Endothelial cell (in vitro differentiated cells): ENCODE results near the gene SLC38A7. TPM values are rescaled to one million over a fixed set of nuclear protein-coding genes. Genes with fewer than 3 reads are reported as not detected.
A peak's percentile ranks its signal among the peaks of the same experiment; 100 is the strongest.
"Not testable (repeated sequence)": the region's sequence is repeated elsewhere in the genome, so short reads cannot be mapped to it uniquely, and the experiment has no call there.

Experiments
- DNase-seq: peaks from one replicate; pipeline ENCODE4 v3.0.0; 2021; ENCODE audit warnings: low spot score
- H3K27ac Mint-ChIP-seq: one replicate; pipeline ENCODE4 v1.8.0; 2021; ENCODE audit warnings: mixed read lengths, inconsistent platforms; ENCODE audit not compliant: unreplicated experiment
- H3K27me3 Mint-ChIP-seq: one replicate; pipeline ENCODE4 v1.8.0; 2021; ENCODE audit warnings: mild to moderate bottlenecking, moderate library complexity, mixed read lengths, inconsistent platforms; ENCODE audit not compliant: unreplicated experiment
- H3K36me3 Mint-ChIP-seq: one replicate; pipeline ENCODE4 v1.8.0; 2021; ENCODE audit warnings: mild to moderate bottlenecking, low read depth, mixed read lengths, inconsistent platforms; ENCODE audit not compliant: unreplicated experiment
- H3K4me1 Mint-ChIP-seq: one replicate; pipeline ENCODE4 v1.8.0; 2021; ENCODE audit warnings: mild to moderate bottlenecking, mixed read lengths, inconsistent platforms; ENCODE audit not compliant: unreplicated experiment
- H3K4me3 Mint-ChIP-seq: one replicate; pipeline ENCODE4 v1.8.0; 2021; ENCODE audit warnings: mild to moderate bottlenecking, mixed read lengths, inconsistent platforms; ENCODE audit not compliant: unreplicated experiment
- H3K9me3 Mint-ChIP-seq: one replicate; pipeline ENCODE4 v1.8.0; 2021; ENCODE audit warnings: mixed read lengths, inconsistent platforms; ENCODE audit not compliant: unreplicated experiment
- CTCF ChIP-seq: fragments of 200-600 bp; sonication (generic); IDR thresholded peaks from one replicate; pipeline ENCODE4 v1.5.0; 2021; ENCODE audit warnings: antibody characterized with exemption; ENCODE audit not compliant: unreplicated experiment
- total RNA-seq: library from RNA; stranded (reverse); fragmentation: NEBNext Ultra II Directional; extraction: Animal tissue kit (Norgen Biotek cat#: 25700); gene quantifications from one replicate; pipeline ENCODE4 v1.2.1, GENCODE V29; 2021; ENCODE audit not compliant: unreplicated experiment

SLC38A7 gene
- total RNA-seq, 1 donor from 2014 or later = 56.7 TPM

GRCh38 chr16:58665200-58665599, 19.4 kb downstream of the SLC38A7 start:
- Mint-ChIP-seq H3K27ac (no peak overlapping the region), H3K36me3 (peaks cover 22% of the 10 kb centered on the region), H3K4me3 (no peak overlapping the region), H3K9me3 (no peaks in the 10 kb centered on the region), H3K27me3 (peaks cover 7% of the 10 kb centered on the region), H3K4me1 (peaks cover 3% of the 10 kb centered on the region)
- TF ChIP-seq CTCF = no peak
- DNase-seq = no peak

- peak; percentile 48 for DNase-seq
- Mint-ChIP-seq H3K4me1 (peaks cover 3% of the 10 kb centered on the region), H3K9me3 (no peaks in the 10 kb centered on the region), H3K27me3 (peaks cover 8% of the 10 kb centered on the region), H3K36me3 (peaks cover 7% of the 10 kb centered on the region), H3K27ac (peak overlapping the region; percentile 64), H3K4me3 (no peak overlapping the region)
- peak; percentile 39 for TF ChIP-seq CTCF
Measured at GRCh38 chr16:58661199-58661830, 23.3 kb downstream of the SLC38A7 start.

DNA sequence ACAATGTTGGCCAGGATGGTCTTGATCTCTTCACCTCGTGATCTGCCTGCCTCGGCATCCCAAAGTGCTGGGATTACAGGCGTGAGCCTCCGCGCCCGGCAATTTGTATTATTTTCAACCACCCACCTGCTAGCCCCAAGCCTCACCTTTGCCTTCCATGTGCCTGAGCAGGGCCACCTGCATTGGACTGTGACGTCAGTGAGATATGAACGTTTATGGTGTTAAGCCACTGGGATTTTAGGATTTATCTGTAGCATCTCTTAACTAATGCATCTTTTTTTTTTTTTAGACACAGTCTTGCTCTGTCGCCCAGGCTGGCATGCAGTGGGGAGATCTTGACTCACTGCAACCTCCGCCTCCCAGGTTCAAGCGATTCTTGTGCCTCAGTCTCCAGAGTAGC, 24.7 kb downstream of the SLC38A7 start:
- not testable (repeated sequence) for DNase-seq, H3K27me3 Mint-ChIP-seq, H3K27ac Mint-ChIP-seq, H3K4me1 Mint-ChIP-seq, H3K4me3 Mint-ChIP-seq, H3K9me3 Mint-ChIP-seq, H3K36me3 Mint-ChIP-seq

DNA sequence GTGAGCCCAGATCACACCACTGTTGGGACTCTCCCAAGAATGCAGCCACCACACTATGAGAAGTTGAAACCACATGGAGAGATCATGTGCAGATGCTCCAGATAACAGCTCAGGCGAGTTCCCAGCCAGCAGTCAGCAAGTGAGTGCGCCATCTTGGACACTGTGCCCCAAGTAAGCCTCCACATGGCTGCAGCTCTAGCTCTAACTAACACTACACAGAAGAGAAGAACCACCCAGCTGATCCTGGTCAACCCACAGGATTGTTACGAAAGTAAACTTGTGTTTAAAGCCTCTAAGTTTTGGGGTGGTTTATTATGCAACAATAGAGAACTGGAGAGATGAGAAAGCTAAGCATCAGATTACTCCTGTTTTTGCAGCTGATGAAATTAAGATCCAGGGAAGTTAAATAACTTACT, 25.8 kb downstream of the SLC38A7 start:
- Mint-ChIP-seq H3K27ac (no peak overlapping the region), H3K4me3 (no peak overlapping the region)

DNA sequence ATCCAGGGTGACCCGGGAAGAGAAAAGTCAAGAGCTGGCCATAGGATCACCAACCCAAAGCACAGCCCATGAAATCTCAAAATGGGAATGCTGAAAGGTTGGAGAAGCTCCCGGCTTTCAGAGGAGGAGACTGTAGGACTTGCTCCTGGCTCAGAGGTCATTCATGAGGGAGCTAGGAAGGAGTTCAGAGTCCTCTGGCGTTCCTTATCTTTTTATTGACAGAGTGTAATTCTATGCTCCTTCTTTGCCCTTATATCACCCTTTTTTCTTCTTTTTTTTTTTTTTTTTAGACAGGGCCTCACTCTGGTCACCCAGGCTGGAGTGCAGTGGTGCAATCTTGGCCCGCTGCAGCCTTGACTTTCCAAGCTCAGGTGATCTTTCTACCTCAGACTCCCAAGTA, 27.7 kb downstream of the SLC38A7 start:
- Mint-ChIP-seq H3K27ac (no peak overlapping the region), H3K9me3 (no peaks in the 10 kb centered on the region), H3K36me3 (no peaks in the 10 kb centered on the region), H3K4me3 (no peak overlapping the region), H3K27me3 (peaks cover 6% of the 10 kb centered on the region), H3K4me1 (peaks cover 3% of the 10 kb centered on the region)
- no peak for TF ChIP-seq CTCF
- DNase-seq = no peak

More for the DNA sequence above, 25.8 kb downstream of the SLC38A7 start:
- Mint-ChIP-seq H3K36me3 (no peaks in the 10 kb centered on the region), H3K4me1 (peaks cover 3% of the 10 kb centered on the region), H3K9me3 (no peaks in the 10 kb centered on the region), H3K27me3 (peaks cover 7% of the 10 kb centered on the region)
- no peak for TF ChIP-seq CTCF
- DNase-seq = no peak
